Keratinocyte (primary cell): ENCODE measurements around the gene SH3D19.

Source experiments
- EZH2 ChIP-seq: IDR thresholded peaks from one replicate; pipeline ENCODE4 v1.6.1; 2012; ENCODE audit warnings: inconsistent platforms, mild to moderate bottlenecking, low read length, moderate library complexity
- TF ChIP-seq, protein P1 (sequence below), 3 experiments: IDR thresholded peaks in 1 of 3; conservative IDR thresholded peaks in 1 of 3; optimal IDR thresholded peaks in 1 of 3; 2 replicates in 2 of 3; 3 replicates in 1 of 3; pipeline versions ENCODE3 to v1.5.1; 2011; ENCODE audit warnings: low read length in 3 of 3, mild to moderate bottlenecking in 3 of 3, moderate library complexity in 2 of 3, control low read depth in 1 of 3, inconsistent platforms in 1 of 3; ENCODE audit not compliant: insufficient read depth in 2 of 3; ENCODE audit errors: extremely low read depth in 1 of 3

DNA sequence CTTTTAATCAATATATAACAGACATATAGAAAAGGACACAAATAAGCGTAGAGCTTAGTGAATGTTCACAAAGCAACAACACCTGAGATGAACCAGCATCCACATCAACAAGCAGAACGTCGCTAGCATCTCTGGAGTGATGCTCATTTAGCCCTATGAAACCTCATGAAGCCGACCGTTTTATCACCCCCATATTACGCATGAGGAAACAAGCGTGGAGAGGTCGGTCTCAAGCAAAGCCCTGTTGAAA, 226.5 kb downstream of the SH3D19 start:
- TF ChIP-seq, protein P1, sequence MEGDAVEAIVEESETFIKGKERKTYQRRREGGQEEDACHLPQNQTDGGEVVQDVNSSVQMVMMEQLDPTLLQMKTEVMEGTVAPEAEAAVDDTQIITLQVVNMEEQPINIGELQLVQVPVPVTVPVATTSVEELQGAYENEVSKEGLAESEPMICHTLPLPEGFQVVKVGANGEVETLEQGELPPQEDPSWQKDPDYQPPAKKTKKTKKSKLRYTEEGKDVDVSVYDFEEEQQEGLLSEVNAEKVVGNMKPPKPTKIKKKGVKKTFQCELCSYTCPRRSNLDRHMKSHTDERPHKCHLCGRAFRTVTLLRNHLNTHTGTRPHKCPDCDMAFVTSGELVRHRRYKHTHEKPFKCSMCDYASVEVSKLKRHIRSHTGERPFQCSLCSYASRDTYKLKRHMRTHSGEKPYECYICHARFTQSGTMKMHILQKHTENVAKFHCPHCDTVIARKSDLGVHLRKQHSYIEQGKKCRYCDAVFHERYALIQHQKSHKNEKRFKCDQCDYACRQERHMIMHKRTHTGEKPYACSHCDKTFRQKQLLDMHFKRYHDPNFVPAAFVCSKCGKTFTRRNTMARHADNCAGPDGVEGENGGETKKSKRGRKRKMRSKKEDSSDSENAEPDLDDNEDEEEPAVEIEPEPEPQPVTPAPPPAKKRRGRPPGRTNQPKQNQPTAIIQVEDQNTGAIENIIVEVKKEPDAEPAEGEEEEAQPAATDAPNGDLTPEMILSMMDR (optimal IDR thresholded peaks at IDR 0.05 in 1 of 3, IDR thresholded peaks at IDR 0.05 in 1 of 3, conservative IDR thresholded peaks at IDR 0.05 in 1 of 3; ENCODE audit: extremely low read depth in 1 of 3, insufficient read depth in 2 of 3, low read length in 3 of 3) = no peak
- TF ChIP-seq EZH2 = no peak
